Activated T-helper 17 cell treated with anti-CD3 and anti-CD28 coated beads, Interleukin-2, amount 50 U/mL, for 72 hours (primary cell): Measurements from ENCODE around the gene FARP1. TPM values are rescaled to one million over a fixed set of nuclear protein-coding genes. Genes with fewer than 3 reads are reported as not detected.

ENCODE experiments used
- ATAC-seq: fragments of 150-1000 bp; cut with Tn5 transposase; replicated peaks from 2 replicates; pipeline ENCODE4 v1.10.0; 2021; ENCODE audit warnings: mild to moderate bottlenecking, moderate library complexity
- H3K27ac Mint-ChIP-seq: one replicate; pipeline ENCODE4 v1.8.0; 2022; ENCODE audit warnings: mixed read lengths
- H3K27me3 Mint-ChIP-seq: one replicate; pipeline ENCODE4 v1.8.0; 2022; ENCODE audit warnings: mixed read lengths
- H3K36me3 Mint-ChIP-seq: one replicate; pipeline ENCODE4 v1.8.0; 2022; ENCODE audit warnings: low read depth, mild to moderate bottlenecking, mixed read lengths
- H3K4me1 Mint-ChIP-seq: one replicate; pipeline ENCODE4 v1.8.0; 2022; ENCODE audit warnings: mixed read lengths
- H3K4me3 Mint-ChIP-seq: one replicate; pipeline ENCODE4 v1.8.0; 2022; ENCODE audit warnings: mild to moderate bottlenecking, mixed read lengths
- H3K9me3 Mint-ChIP-seq: one replicate; pipeline ENCODE4 v1.8.0; 2022; ENCODE audit warnings: mixed read lengths
- total RNA-seq, 2 donors: library from RNA; stranded (reverse); gene quantifications; one replicate each; pipeline ENCODE4 v1.2.3, GENCODE V29; 2022

The FARP1 gene
- total RNA-seq, 2 donors from 2014 or later = 1.1 to 1.7 TPM

DNA sequence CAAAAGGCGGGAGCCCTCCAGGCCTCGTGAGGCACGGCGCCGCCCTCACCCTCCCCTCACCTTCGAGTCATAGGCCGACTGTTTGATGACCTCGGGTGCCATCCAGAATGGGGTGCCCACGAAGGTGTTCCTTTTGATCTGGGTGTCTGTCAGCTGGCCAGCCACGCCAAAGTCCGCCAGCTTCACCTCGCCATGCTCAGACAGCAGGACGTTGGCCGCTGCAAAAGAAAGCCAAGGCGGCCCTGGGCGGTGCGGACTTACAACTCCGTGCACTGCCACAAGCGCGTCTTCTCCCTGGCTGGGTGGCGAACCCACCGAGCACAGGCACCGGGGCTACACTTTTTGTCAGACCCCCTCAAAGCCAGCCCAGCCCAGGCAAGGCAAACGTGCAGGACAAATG is 331.9 kb downstream of the FARP1 start:
- no peak for ATAC-seq
- Mint-ChIP-seq H3K9me3 (no peaks in the 10 kb centered on the region), H3K4me3 (no peak overlapping the region), H3K27ac (no peak overlapping the region), H3K4me1 (peaks cover 52% of the 10 kb centered on the region), H3K27me3 (no peaks in the 10 kb centered on the region), H3K36me3 (peaks cover 97% of the 10 kb centered on the region)

DNA sequence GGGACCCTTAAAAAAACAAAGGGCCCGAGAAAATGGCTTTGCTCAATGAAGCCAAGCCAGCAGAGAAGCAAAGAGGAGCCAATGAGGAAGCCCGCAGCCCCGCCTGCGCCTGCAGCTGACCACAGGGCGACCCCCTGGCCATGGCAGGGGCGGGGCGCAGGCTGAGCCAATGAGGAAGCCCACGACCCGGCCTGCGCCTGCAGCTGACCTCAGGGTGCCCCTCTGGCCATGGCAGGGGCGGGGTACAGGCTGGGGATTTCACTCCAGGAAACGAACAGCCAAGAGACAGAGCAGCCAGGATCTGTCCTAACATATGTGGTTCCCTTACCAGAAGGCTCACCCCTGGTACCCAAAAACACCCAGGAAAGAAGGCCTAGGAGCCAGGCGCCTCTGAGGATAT is 332.6 kb downstream of the FARP1 start:
- Mint-ChIP-seq H3K27me3 (no peaks in the 10 kb centered on the region), H3K36me3 (peaks cover 92% of the 10 kb centered on the region), H3K27ac (no peak overlapping the region), H3K9me3 (no peaks in the 10 kb centered on the region), H3K4me3 (peak overlapping the region; percentile 71), H3K4me1 (peaks cover 52% of the 10 kb centered on the region)
- no peak for ATAC-seq

DNA sequence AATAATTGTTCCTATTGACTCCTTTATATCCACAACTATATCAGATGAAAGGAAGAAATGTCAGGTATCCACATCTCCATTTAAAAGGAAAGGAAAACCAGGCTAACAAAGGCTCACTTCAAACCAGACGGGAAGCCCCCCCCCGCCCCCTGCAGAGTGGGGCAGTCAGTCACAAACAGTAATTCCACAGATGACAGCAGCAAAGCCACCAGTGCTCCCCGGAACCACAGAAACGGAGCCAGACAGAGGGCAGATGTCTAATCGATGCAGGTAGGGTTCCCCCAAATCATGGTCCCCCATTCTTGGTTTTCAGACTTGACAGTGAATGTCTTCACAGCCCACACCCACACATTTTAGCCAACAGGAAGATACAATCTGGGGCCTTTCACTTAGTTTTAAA is 333.2 kb downstream of the FARP1 start:
- peak; percentile 50 for ATAC-seq
- Mint-ChIP-seq H3K9me3 (no peaks in the 10 kb centered on the region), H3K27ac (peak overlapping the region; percentile 92), H3K4me1 (peaks cover 54% of the 10 kb centered on the region), H3K4me3 (peak overlapping the region; percentile 71), H3K27me3 (no peaks in the 10 kb centered on the region), H3K36me3 (peaks cover 90% of the 10 kb centered on the region)

DNA sequence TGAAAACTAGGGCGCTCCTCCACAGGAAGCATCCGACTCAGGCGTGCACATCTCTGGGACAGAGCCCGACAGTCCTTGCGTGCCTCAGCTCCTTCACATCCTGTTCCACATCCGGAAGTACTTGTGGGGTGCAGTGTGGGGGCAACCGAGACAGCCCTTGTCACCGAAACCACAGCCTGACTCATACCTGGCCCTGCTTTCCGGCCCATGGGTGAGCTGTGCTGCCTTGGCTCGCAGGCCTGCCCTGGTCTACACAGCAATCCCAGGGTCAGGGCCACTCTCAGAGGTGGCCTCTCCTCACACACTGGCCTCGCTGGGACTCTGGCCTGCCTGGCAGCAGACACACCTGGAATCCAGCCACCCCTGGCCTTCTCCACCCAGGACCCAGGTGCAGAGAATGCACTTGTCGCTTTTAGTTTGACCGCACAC is 333.7 kb downstream of the FARP1 start:
- Mint-ChIP-seq H3K36me3 (peaks cover 90% of the 10 kb centered on the region), H3K4me3 (peak overlapping the region; percentile 71), H3K27ac (peak overlapping the region; percentile 92), H3K27me3 (no peaks in the 10 kb centered on the region), H3K4me1 (peaks cover 55% of the 10 kb centered on the region), H3K9me3 (no peaks in the 10 kb centered on the region)
- ATAC-seq = peak; percentile 78

DNA sequence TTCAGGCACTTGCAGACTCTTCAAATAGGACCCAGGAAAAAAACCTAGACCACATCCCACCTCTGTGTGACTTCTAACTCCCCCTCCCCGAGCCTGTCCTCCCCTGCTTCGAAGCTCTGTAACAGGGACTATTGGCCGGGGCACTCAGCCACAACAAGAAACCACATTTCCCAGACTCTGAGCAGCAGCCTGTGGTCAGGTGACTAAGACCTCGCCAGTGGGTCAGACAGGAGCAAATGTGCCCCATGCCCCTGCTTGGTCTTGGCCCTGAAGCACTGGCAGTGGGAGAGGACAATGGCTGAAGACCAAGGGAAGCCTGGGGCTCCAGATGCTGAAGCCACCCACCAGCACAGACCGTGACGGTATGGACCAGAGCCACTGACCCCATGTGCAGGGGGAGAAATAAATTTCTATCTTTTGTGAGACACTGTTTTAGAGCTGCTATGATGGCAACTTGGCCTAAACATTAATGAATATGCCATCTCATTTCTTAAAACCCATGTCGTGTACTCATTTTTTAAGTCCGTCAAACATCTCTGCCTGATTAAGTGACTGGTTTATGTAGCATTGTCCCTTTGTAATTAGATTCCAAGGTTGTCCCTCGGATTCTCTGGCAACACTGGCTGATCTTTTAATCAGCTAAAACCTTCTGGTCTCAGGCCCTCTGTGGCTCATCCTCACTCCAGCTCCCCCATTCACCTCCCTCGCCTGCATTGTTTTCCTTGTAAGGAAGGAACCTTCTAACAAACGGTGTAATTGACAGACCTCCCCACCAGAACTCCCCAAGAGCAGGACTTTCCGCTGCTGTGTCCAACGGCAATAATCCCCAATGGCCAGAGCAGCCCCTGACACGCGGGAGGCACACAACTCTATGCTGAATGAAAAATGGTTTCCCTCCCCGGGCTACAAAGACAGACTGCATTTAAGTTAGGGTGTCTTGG is 335.6 kb downstream of the FARP1 start:
- peak; percentile 31 for ATAC-seq
- H3K4me3 Mint-ChIP-seq = peak overlapping the region; percentile 71
- no peaks in the 10 kb centered on the region for H3K27me3 Mint-ChIP-seq
- no peaks in the 10 kb centered on the region for H3K9me3 Mint-ChIP-seq
- H3K27ac Mint-ChIP-seq = peak overlapping the region; percentile 92
- peaks cover 90% of the 10 kb centered on the region for H3K36me3 Mint-ChIP-seq
- H3K4me1 Mint-ChIP-seq = peaks cover 54% of the 10 kb centered on the region

DNA sequence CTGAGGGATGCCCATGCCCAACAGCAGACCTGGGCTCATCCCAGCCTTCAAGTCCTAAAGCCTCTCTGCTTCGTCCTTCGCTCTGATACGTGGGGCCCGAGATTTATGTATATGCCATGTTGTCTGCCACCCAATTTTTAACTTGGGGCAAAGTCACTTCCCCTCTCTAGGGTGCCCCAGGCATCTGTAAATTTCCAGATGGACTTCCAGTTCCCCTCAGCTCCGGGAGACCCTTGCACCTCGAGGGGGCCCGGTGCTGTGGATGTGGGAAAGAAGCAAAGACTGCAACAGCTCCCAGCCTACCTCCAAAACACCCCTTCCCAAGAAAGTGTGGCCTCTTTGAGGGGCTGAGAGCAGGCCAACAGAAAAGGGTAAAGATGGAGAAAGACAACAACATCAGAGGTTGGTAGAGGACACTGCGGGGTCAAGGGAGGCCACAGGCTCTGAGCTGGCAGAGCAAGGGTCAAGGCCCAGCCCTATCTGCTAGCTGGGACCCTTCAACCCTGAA is 336.7 kb downstream of the FARP1 start:
- ATAC-seq = no peak
- H3K27ac Mint-ChIP-seq = peak overlapping the region; percentile 92
- no peaks in the 10 kb centered on the region for H3K9me3 Mint-ChIP-seq
- peak overlapping the region; percentile 71 for H3K4me3 Mint-ChIP-seq
- no peaks in the 10 kb centered on the region for H3K27me3 Mint-ChIP-seq
- H3K4me1 Mint-ChIP-seq = peaks cover 64% of the 10 kb centered on the region
- H3K36me3 Mint-ChIP-seq = peaks cover 90% of the 10 kb centered on the region

DNA sequence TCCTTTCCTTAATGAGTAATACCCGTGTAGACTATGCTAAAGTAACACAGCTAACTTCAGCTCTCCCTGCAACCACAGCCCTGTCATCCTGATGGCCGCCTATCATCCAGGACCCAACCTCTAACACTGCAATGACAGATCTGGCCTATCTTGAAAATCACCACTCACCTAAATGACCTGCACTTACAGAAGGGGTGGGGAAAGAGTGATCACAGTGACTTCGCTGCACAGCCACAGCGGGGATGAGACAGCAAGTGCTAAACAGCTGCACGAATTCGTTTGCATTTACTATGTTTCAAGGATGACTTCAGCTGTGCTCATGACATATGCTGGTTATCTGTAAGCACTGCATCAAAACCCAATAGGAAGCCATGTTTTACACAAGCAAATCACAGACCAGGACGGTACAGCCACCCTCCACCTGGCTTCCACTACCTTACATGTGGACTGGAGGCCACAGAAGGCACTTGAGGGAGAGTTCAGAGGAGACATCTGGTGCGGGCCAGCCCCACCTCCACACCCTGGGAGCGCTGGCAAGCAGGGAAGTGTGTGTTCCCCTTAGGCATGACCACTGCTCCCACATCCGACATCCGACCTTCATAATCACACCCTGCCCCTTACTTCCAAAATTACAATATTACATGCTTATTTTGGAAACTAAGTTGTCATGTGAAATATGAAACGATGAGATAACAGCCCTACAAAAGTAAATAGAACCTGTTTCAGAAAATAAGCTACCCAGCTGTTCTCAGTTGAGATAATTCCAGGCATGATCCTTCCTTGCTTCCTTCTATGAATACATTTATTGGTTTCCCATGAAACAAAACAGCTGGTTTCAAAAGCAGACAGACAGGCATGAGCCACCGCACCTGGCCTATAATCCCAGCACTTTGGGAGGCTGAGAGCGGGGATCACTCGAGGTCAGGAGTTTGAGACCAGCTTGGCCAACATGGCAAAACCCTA is 338.3 kb downstream of the FARP1 start:
- Mint-ChIP-seq H3K27ac (peak overlapping the region; percentile 92), H3K27me3 (no peaks in the 10 kb centered on the region), H3K4me1 (peaks cover 74% of the 10 kb centered on the region), H3K36me3 (peaks cover 85% of the 10 kb centered on the region), H3K4me3 (peak overlapping the region; percentile 59), H3K9me3 (no peaks in the 10 kb centered on the region)
- peak; percentile 64 for ATAC-seq

DNA sequence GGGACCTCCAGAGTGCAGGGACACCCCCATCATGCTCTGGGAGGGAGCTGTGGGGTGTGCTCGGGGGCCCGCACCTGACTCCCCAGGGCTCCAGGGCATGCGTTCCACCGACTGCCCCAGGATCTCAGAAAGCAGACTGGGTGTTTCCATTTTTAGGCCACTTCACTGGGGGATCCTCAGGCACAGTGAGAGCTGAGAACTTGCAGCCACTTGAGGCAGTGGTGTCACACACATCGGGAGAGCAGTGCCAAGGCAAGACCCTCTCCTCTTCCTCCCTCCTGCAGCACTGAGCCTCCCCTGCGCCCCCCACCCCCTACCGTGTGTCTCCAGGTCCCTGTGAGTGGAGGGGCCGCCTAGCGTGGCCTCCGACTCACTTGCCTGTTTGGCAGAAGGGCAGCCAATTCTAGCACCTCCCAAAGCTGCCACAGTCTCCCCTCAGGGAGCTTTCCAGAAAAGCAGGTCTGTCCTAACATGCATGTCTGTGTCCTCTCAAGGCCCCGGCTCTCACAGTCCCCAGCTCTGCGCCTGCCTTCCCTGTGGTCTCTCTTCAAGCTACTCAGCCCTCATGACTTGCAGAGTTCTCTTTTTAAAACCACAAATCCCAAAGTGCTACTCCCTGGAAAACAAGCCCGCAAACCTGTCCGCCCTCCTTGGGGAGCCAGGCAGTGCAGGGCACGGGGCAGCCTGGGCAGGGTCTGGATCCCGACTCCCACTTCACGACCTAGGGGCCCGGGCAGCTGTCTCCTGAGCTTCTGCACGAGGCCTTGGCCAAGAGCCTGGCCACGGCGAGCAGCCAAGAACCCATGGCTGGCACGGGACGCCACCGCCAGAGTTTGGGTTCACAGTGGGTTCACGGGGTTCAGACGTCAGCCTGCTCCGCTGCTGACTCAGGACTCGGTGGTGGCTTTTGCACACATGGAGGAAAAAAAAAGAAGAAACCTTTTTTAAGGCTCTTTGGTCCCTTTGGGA is 339.9 kb downstream of the FARP1 start:
- Mint-ChIP-seq H3K27ac (peak overlapping the region; percentile 97), H3K9me3 (no peaks in the 10 kb centered on the region), H3K4me3 (peak overlapping the region; percentile 78), H3K27me3 (no peaks in the 10 kb centered on the region), H3K36me3 (peaks cover 82% of the 10 kb centered on the region), H3K4me1 (peaks cover 71% of the 10 kb centered on the region)
- ATAC-seq = no peak

DNA sequence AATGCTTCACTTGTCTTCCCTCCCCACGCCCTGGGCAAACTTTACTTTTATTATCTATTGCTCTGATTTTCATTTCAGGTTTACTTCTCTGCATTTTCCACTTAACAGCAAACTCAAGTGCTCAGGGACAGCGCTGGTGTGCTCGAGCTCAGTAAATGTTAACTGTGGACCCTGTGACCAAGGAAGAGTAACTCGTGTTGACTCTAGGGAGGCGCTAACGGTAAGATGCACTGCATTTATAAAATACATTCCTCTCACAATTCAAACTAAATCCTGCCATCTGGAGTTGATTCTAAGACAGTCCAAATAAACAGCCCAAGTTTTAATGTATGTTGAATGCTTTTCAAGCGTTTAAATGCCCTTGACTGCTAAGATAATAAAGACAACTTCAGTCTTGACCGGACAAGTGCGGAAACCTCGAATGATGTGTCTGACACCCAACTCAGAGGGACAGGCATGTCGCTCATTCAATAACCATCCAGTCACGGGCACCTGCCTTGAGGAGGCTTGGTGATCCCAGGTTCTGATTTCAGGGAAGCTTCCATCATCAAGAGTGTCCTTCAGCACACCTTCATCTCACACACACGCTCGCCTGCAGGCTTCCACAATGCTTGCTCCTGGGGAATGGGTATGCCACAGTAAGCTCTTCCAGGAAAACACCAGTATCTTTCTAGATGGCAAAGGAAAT is 340.9 kb downstream of the FARP1 start:
- peak overlapping the region; percentile 97 for H3K27ac Mint-ChIP-seq
- peaks cover 80% of the 10 kb centered on the region for H3K36me3 Mint-ChIP-seq
- H3K4me1 Mint-ChIP-seq = peaks cover 70% of the 10 kb centered on the region
- peak overlapping the region; percentile 78 for H3K4me3 Mint-ChIP-seq
- no peak for ATAC-seq
- H3K9me3 Mint-ChIP-seq = no peaks in the 10 kb centered on the region
- H3K27me3 Mint-ChIP-seq = no peaks in the 10 kb centered on the region

DNA sequence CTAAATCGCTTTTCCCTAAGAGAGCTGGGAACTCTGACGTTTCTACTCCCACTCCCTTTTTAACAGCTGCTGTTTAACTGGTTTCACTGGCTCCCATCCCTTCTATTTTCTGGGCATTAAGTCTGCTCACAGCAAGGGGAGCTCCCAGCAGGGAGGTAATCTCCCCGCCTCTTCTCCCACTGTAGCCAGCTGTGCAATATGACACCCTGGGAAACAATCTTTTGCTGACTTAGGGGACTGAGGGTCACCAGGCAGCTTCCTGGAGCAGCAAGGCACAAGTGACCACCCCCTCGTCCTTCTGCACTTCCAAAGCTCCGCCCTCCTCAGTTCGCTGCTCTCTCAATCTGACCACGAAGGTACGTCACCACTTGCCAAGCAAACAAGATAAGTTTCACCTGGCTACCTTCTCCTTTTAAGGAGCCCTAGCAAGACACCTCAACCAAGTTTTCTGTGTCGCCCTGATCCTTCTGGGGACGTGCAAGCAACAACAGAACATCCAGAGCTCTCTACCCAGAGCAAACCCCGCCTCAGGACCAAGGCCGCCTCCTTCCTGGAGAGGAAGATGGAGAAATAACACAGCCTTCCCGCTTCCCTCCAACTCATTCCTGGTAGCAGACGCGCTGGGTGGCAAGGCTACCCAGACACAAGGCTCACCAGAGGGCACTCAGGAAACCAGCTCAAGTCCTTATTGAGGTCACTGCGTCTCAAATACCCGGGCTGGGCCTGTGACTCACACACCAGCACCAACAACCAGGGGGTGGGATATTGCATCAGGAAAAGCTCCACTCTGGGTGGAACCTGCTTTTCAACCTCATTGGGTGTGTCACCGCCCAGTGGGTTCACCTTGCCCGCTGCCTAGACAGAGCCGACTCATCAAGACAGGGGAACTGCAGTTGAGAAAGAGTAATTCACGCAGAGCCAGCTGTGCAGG is 341.7 kb downstream of the FARP1 start:
- Mint-ChIP-seq H3K4me1 (peaks cover 70% of the 10 kb centered on the region), H3K36me3 (peaks cover 78% of the 10 kb centered on the region), H3K27me3 (no peaks in the 10 kb centered on the region), H3K9me3 (no peaks in the 10 kb centered on the region), H3K27ac (peak overlapping the region; percentile 97), H3K4me3 (peak overlapping the region; percentile 78)
- peak; percentile 77 for ATAC-seq

DNA sequence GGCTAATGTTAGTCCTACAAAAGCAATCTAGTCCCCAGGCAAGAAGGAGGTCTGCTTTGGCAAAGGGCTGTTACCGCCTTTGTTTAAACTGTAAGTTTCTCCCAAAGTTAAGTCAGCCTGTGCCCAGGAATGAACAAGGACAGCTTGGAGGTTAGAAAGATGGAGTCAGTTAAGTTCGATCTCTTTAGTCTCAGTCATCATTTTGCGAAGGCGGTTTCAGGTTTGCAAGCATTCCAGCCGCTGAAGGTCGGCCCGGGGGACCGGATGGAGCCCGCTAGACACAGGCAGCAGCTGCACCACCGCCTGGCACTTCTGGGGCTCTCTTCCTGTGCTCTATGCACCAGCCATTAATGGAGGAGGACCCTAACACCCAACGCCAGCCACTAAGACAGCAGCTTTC is 342.7 kb downstream of the FARP1 start:
- no peak for ATAC-seq
- H3K9me3 Mint-ChIP-seq = no peaks in the 10 kb centered on the region
- H3K4me1 Mint-ChIP-seq = peaks cover 71% of the 10 kb centered on the region
- peak overlapping the region; percentile 78 for H3K4me3 Mint-ChIP-seq
- peaks cover 84% of the 10 kb centered on the region for H3K36me3 Mint-ChIP-seq
- peak overlapping the region; percentile 97 for H3K27ac Mint-ChIP-seq
- H3K27me3 Mint-ChIP-seq = no peaks in the 10 kb centered on the region

DNA sequence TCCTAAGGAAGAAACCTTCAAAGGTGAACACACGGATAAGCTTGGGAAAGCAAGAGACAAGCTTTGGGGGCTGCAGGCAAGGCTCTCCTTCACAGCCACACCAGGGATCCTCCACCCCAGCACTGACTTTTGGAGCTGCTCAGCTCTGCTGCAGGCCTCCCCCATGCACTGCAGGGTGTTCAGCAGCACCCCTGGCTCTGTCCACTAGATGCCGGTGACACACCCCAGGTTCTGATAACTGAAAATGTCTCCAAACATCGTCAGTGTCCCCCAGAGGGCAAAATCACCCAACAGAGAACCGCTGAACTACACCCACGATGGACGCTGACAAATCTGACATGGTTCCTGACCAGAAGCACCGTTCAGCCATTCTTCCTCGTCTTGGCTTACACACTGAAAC is 343.5 kb downstream of the FARP1 start:
- Mint-ChIP-seq H3K4me1 (peaks cover 68% of the 10 kb centered on the region), H3K27me3 (no peaks in the 10 kb centered on the region), H3K4me3 (peak overlapping the region; percentile 78), H3K27ac (peak overlapping the region; percentile 10), H3K36me3 (peaks cover 85% of the 10 kb centered on the region), H3K9me3 (no peaks in the 10 kb centered on the region)
- ATAC-seq = no peak
